IPS-18a (cell line): ENCODE results near the gene KLHDC9.
A peak's percentile ranks its signal among the peaks of the same experiment; 100 is the strongest.
"Not testable (repeated sequence)": the region's sequence is repeated elsewhere in the genome, so short reads cannot be mapped to it uniquely, and the experiment has no call there.

Experiments
- H3K27ac ChIP-seq: one replicate; pipeline ENCODE4 v1.5.1; 2013; ENCODE audit warnings: low read length
- H3K27me3 ChIP-seq: one replicate; pipeline ENCODE4 v1.6.1; 2013; ENCODE audit warnings: mild to moderate bottlenecking, low read length; ENCODE audit not compliant: control insufficient read depth, insufficient read depth
- H3K36me3 ChIP-seq: one replicate; pipeline ENCODE4 v1.6.1; 2013; ENCODE audit warnings: low read depth, low read length; ENCODE audit not compliant: control insufficient read depth
- H3K4me1 ChIP-seq: one replicate; pipeline ENCODE4 v1.6.1; 2013; ENCODE audit warnings: low read depth, low read length; ENCODE audit not compliant: control insufficient read depth
- H3K4me3 ChIP-seq: one replicate; pipeline ENCODE4 v1.5.1; 2013; ENCODE audit warnings: low read length
- H3K9ac ChIP-seq: one replicate; pipeline ENCODE4 v1.6.1; 2013; ENCODE audit warnings: mild to moderate bottlenecking, low read length, moderate library complexity
- H3K9me3 ChIP-seq: one replicate; pipeline ENCODE4 v1.6.1; 2013; ENCODE audit warnings: low read depth, low read length; ENCODE audit not compliant: control insufficient read depth

KLHDC9 gene

DNA sequence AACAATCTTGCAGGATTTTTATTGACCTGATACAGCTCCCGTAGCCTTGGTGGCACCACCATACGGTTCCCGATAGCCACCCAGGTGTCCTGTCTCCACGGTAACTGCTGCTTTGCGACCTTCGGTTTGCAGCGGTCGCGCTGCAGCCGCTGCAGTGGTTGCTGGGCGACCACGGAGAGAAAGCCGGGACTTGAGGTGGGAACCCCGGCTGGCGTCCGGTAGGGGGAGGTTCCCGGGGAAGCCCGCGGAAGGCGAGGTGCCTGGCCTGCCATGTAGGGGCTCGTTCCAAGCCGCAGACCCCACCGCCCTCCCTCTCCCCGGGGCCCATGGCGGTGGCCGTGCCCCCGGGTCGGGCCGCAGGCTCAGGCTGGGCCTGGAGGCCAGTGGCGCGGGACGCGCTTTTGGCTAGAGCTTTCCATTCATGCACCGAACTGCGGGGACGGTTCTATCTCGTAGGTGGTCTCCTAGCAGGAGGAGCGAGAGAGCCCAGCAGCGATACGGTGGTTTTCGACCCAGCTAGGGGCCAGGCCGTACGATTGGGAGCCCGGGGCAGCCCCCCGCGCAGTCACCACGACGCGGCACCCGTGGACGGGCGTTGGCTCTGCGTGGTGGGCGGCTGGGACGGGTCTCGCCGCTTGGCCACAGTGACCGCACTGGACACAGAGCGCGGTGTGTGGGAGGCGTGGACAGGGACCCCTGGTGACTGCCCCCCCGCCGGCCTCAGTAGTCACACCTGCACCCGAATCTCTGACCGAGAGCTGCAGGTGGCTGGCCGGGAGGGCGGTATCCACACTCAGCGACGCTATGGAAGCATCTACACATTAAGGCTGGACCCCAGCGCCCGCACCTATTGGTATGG is at the start of gene KLHDC9:
Gene KLHDC9, plus strand, starts transcription at position 152 of the 859 bp plus-strand sequence. Its CDS starts 175 bp downstream, at position 327.
- Histone ChIP-seq H3K9me3 (no peaks in the 10 kb centered on the region), H3K27me3 (no peaks in the 10 kb centered on the region), H3K27ac (no peak within 1 kb of the TSS), H3K4me1 (no peaks in the 10 kb centered on the region), H3K9ac (peak within 1 kb of the TSS; percentile 72), H3K4me3 (peak within 1 kb of the TSS; percentile 70), H3K36me3 (peaks cover 15% of the 10 kb centered on the region)

DNA sequence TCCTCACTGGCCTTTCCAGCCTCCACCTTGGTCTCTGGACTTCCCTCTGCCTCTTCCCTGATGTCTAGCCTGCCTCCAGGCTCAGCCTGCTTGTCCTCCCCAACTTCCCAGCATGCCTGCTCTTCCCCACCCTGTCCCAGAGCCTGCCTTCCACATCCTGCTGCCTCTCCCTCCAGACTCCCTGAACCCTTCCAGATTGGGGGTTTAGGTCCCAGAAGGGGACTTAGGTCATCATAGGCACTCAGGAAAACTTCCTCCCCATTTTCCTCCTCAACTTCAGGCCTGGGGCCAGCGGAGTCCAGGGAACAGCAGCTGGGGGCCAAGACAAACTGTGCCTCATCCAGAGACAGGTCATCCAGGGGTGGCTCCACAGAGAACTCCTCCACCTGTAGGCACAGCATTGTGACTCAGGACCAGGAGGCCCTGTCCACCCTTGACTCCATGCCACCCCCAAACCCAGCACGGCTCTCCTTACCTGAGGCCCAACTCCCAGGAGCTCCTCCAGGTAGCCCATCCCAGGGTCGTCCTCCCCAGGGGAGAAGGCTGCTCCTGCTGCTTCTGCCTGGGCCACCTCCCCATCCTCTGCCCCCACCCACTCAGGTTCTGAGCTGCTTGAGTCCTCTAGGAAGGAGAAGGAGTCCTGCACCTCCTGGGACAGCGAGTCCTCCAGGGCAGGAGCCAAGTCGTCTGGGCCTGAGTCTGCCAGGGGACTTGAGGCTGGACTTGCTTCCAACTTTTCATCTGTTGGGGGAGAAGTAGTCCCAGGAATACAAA is 49.0 kb upstream of the KLHDC9 start:
- no peaks in the 10 kb centered on the region for H3K36me3 ChIP-seq
- H3K27ac ChIP-seq, result no peak overlapping the region

DNA sequence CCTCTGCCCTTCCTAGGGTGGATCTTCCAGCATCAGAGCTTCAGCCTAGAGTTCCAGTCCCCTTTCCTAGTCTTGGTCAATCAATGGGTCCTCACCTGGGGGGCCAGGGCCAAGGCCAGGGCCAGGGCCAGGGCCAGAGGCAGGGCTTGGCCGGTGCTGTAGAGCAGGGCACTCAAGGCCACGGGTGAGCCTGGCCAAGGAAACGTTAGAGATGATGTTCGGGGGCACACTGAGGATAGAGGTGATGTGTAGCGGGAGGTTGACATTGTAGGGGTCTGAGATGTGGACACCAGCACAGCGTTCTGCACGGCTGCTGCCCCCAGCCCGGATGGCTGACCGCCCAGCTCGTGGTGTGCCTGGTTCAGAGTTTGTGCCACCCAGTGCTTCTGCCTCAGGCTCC is 46.9 kb upstream of the KLHDC9 start:
- Histone ChIP-seq H3K9me3 (peaks cover 6% of the 10 kb centered on the region), H3K4me1 (peaks cover 5% of the 10 kb centered on the region), H3K4me3 (no peak overlapping the region), H3K27ac (no peak overlapping the region), H3K36me3 (no peaks in the 10 kb centered on the region), H3K27me3 (peaks cover 22% of the 10 kb centered on the region), H3K9ac (no peak overlapping the region)

More for the DNA sequence above, 49.0 kb upstream of the KLHDC9 start:
- Histone ChIP-seq H3K4me3 (no peak overlapping the region), H3K9ac (no peak overlapping the region), H3K27me3 (peaks cover 22% of the 10 kb centered on the region), H3K9me3 (peaks cover 6% of the 10 kb centered on the region), H3K4me1 (peaks cover 12% of the 10 kb centered on the region)

- Histone ChIP-seq H3K36me3 (no peaks in the 10 kb centered on the region), H3K4me1 (no peaks in the 10 kb centered on the region), H3K27me3 (peaks cover 11% of the 10 kb centered on the region)
Observed at GRCh38 chr1:161052899-161053298, 45.3 kb upstream of the KLHDC9 start.

DNA sequence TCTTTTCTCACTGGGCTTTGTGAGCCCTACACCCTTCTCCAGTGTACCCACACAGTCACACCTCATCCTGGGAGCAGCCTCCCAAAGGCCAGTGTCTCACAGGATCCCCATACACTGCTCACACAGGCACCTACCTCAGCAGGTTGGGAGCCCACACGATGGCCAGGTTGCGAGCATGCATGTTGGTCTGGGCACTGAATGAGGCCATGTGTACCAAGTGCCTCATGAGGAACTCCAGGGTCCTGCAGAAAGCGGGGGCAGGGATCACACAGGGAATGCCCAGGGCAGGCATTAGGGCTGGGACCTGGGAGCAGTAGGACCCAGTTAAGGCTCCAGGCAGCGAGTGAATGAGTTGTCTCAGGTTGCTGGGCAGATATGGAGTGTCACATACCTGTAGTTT is 43.9 kb upstream of the KLHDC9 start:
- H3K27ac ChIP-seq, result no peak overlapping the region
- H3K27me3 ChIP-seq, result no peaks in the 10 kb centered on the region
- H3K9me3 ChIP-seq, result no peaks in the 10 kb centered on the region
- H3K4me3 ChIP-seq, result no peak overlapping the region
- H3K4me1 ChIP-seq, result no peaks in the 10 kb centered on the region
- no peaks in the 10 kb centered on the region for H3K36me3 ChIP-seq
- H3K9ac ChIP-seq, result no peak overlapping the region

More at GRCh38 chr1:161052899-161053298, 45.3 kb upstream of the KLHDC9 start:
- H3K4me3 ChIP-seq, result no peak overlapping the region
- no peaks in the 10 kb centered on the region for H3K9me3 ChIP-seq
- H3K27ac ChIP-seq, result no peak overlapping the region
- no peak overlapping the region for H3K9ac ChIP-seq

- no peaks in the 10 kb centered on the region for H3K27me3 ChIP-seq
- H3K36me3 ChIP-seq, result no peaks in the 10 kb centered on the region
- no peak overlapping the region for H3K4me3 ChIP-seq
- H3K9me3 ChIP-seq, result no peaks in the 10 kb centered on the region
- no peak overlapping the region for H3K9ac ChIP-seq
- H3K4me1 ChIP-seq, result no peaks in the 10 kb centered on the region
- no peak overlapping the region for H3K27ac ChIP-seq
Observed at GRCh38 chr1:161054805-161055204, 43.4 kb upstream of the KLHDC9 start.

DNA sequence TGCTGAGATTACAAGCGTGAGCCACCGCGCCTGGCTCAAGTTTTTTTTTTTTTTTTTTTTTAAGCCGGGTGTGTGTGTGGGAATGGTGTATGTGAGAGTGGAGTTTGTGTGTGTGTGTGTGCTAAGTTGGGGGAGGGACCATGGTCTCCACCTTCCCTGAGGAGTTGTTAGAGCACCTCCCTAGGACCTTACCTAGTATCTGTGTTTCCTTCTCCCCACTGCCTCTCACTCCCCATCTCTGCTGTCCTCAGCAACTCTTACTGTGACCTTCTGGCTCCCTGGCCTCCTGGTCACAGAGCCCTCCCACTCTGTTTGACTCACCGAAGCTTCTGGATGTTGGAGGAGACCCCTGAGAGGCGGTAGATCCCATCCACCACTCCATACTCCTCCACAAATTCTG is 38.9 kb upstream of the KLHDC9 start:
- Histone ChIP-seq H3K9ac (no peak overlapping the region), H3K27ac (no peak overlapping the region)

DNA sequence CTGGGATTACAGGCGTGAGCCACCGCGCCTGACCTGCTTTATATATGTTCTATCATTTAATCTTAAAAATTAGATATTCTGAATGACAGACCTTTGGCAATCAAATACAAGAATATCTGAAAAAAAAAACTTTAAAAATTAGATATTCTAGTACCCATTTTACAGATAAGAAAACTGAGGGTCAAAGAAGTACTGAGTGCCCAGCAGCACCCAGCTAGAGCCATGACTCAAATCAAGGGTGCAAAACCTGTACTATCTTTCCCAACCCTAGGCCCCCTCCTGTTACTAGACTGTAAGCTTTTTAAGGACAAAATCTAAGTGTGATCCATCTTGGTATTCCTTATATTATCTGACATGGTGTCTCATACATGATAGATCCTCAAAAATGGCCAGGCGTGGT is 36.7 kb upstream of the KLHDC9 start:
- no peaks in the 10 kb centered on the region for H3K9me3 ChIP-seq
- no peak overlapping the region for H3K9ac ChIP-seq
- no peak overlapping the region for H3K4me3 ChIP-seq
- H3K27me3 ChIP-seq, result no peaks in the 10 kb centered on the region
- no peaks in the 10 kb centered on the region for H3K36me3 ChIP-seq
- peaks cover 7% of the 10 kb centered on the region for H3K4me1 ChIP-seq
- H3K27ac ChIP-seq, result no peak overlapping the region

More for the DNA sequence above, 38.9 kb upstream of the KLHDC9 start:
- Histone ChIP-seq H3K36me3 (no peaks in the 10 kb centered on the region), H3K4me3 (no peak overlapping the region), H3K9me3 (no peaks in the 10 kb centered on the region), H3K27me3 (no peaks in the 10 kb centered on the region), H3K4me1 (peaks cover 7% of the 10 kb centered on the region)

DNA sequence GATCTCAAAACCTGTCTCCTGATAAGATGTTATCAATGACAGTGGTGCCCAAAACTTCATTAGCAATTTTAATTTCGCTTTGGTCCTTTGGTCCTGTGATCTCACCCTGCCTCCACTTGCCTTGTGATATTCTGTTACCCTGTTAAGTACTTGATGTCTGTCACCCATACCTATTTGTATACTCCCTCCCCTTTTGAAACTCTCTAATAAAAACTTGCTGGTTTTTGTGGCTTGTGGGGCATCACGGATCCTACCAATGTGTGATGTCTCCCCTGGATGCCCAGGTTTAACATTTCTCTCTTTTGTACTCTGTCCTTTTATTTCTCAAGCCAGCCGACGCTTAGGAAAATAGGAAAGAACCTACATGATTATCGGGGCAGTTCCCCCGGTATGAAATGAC is 34.2 kb upstream of the KLHDC9 start:
- H3K27ac ChIP-seq, H3K36me3 ChIP-seq, H3K4me3 ChIP-seq, H3K4me1 ChIP-seq, H3K9ac ChIP-seq, H3K9me3 ChIP-seq, H3K27me3 ChIP-seq: not testable (repeated sequence)

DNA sequence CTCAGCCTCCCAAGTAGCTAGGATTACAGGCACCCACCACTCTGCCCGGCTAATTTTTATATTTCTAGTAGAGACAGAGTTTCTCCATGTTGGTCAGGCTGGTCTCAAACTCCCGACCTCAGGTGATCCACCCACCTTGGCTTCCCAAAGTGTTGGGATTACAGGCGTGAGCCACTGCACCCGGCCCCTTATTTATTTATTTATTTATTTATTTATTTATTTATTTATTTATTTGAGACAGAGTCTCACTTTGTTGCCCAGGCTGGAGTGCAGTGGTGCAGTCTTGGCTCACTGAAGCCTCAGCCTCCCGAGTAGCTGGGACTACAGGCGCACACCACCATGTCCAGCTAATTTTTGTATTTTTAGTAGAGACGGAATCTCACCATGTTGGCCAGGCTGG is 32.5 kb upstream of the KLHDC9 start:
- H3K27me3 ChIP-seq, H3K4me3 ChIP-seq, H3K9ac ChIP-seq, H3K27ac ChIP-seq, H3K36me3 ChIP-seq, H3K9me3 ChIP-seq, H3K4me1 ChIP-seq: not testable (repeated sequence)

DNA sequence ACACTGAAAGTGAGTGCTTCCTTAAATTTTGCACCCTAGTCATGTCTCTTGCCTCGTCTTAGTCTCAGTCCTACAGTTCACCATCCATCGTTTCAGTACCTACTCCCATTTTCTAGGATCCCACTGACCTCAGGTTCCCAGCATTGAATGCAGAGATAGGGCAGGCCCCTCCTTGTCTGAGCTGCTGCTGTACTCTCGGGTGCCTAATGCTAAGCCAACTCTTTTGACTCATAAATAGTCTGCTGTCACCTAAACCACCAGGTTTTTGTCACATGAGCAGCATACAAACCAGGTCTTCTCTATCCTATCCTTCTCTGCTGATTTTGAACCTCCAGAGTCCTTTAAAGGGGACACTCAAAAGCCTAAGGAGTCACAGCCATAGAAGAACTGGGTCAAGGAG is 31.5 kb upstream of the KLHDC9 start:
- Histone ChIP-seq H3K27ac (no peak overlapping the region), H3K4me3 (no peak overlapping the region), H3K9me3 (no peaks in the 10 kb centered on the region)

More for the DNA sequence above, 31.5 kb upstream of the KLHDC9 start:
- peaks cover 7% of the 10 kb centered on the region for H3K4me1 ChIP-seq
- H3K9ac ChIP-seq, result no peak overlapping the region
- no peaks in the 10 kb centered on the region for H3K36me3 ChIP-seq
- H3K27me3 ChIP-seq, result no peaks in the 10 kb centered on the region
